SU-DHL-6 (cell line): ENCODE results near the gene MAML3.

Experiments used
- H2AFZ ChIP-seq: fragments of 200-600 bp; sonication (generic); 2 replicates; pipeline ENCODE4 v1.6.1; 2014; ENCODE audit warnings: low read depth, mild to moderate bottlenecking, moderate library complexity, mixed read lengths, antibody characterized with exemption, low read length; ENCODE audit not compliant: severe bottlenecking
- H3F3A ChIP-seq: fragments of 200-600 bp; shearing (Covaris generic); 2 replicates; pipeline ENCODE4 v1.6.0; 2016; ENCODE audit warnings: antibody characterized with exemption, mild to moderate bottlenecking; ENCODE audit not compliant: insufficient read depth
- H3K27ac ChIP-seq: fragments of 200-600 bp; sonication (generic); 2 replicates; pipeline ENCODE4 v1.5.1; 2016; ENCODE audit warnings: low read depth, mild to moderate bottlenecking, low read length, moderate library complexity, mixed read lengths
- H3K27me3 ChIP-seq: fragments of 200-600 bp; sonication (generic), shearing (Covaris generic); 2 replicates; pipeline ENCODE4 v1.6.0; 2014; ENCODE audit warnings: mild to moderate bottlenecking, low read length
- H3K36me3 ChIP-seq: fragments of 200-600 bp; sonication (generic); 2 replicates; pipeline ENCODE4 v1.6.1; 2014; ENCODE audit warnings: mild to moderate bottlenecking, low read length, mixed read lengths
- H3K4me2 ChIP-seq: fragments of 300-600, 200-600 bp; shearing (Covaris generic), sonication (generic); 2 replicates; pipeline ENCODE4 v1.6.0; 2014; ENCODE audit warnings: low read length, low read depth, mild to moderate bottlenecking; ENCODE audit not compliant: poor library complexity, severe bottlenecking
- H3K4me3 ChIP-seq: fragments of 200-600 bp; sonication (generic); 2 replicates; pipeline ENCODE4 v1.5.1; 2014; ENCODE audit warnings: antibody characterized with exemption, low read length, mild to moderate bottlenecking, mixed read lengths; ENCODE audit not compliant: insufficient read depth, poor library complexity, severe bottlenecking
- H3K79me2 ChIP-seq: fragments of 200-600 bp; sonication (generic); 2 replicates; pipeline ENCODE4 v1.6.1; 2014; ENCODE audit warnings: mild to moderate bottlenecking, low read length, moderate library complexity; ENCODE audit not compliant: insufficient read depth
- H3K9ac ChIP-seq: fragments of 200-600 bp; sonication (generic); 2 replicates; pipeline ENCODE4 v1.7.0; 2014; ENCODE audit warnings: mild to moderate bottlenecking, low read length
- H3K9me2 ChIP-seq: fragments of 200-600 bp; sonication (generic); replicated peaks from 2 replicates; pipeline ENCODE4 v1.6.1; 2014; ENCODE audit warnings: low read length; ENCODE audit not compliant: insufficient read depth
- H3K9me3 ChIP-seq: fragments of 200-600 bp; sonication (generic); 2 replicates; pipeline ENCODE4 v1.6.1; 2014; ENCODE audit warnings: low read length, mixed read lengths; ENCODE audit not compliant: insufficient read depth
- H4K20me1 ChIP-seq: fragments of 200-600 bp; sonication (generic); 2 replicates; pipeline ENCODE4 v1.6.1; 2014; ENCODE audit warnings: low read depth, mild to moderate bottlenecking, antibody characterized with exemption, low read length, moderate library complexity, mixed read lengths
- CTCF ChIP-seq: fragments of 200-600 bp; sonication (generic); IDR thresholded peaks from one replicate; pipeline ENCODE4 v1.5.1; 2017; ENCODE audit warnings: antibody characterized with exemption, mild to moderate bottlenecking, low read length, moderate library complexity; ENCODE audit not compliant: insufficient read depth, poor library complexity, severe bottlenecking
- EZH2phosphoT487 ChIP-seq: fragments of 200-600 bp; sonication (generic), shearing (Covaris generic); conservative IDR thresholded peaks from 2 replicates; pipeline ENCODE4 v1.6.1; 2018; ENCODE audit warnings: mild to moderate bottlenecking, antibody characterized with exemption, low read length, moderate library complexity, mixed read lengths

The MAML3 gene

GRCh38 chr4:139940600-139940999, 213.4 kb downstream of the MAML3 start:
- H3K9me2 ChIP-seq: no peaks in the 10 kb centered on the region
- H3F3A ChIP-seq: no peaks in the 10 kb centered on the region
- H3K36me3 ChIP-seq: no peaks in the 10 kb centered on the region
- no peaks in the 10 kb centered on the region for H4K20me1 ChIP-seq
- H3K9me3 ChIP-seq: no peaks in the 10 kb centered on the region
- H2AFZ ChIP-seq: no peak overlapping the region
- no peaks in the 10 kb centered on the region for H3K79me2 ChIP-seq
- no peak overlapping the region for H3K4me2 ChIP-seq
- H3K4me3 ChIP-seq: no peak overlapping the region
- H3K27me3 ChIP-seq: no peaks in the 10 kb centered on the region
- no peak overlapping the region for H3K9ac ChIP-seq
- H3K27ac ChIP-seq: no peak overlapping the region
- TF ChIP-seq CTCF (no peak), EZH2phosphoT487 (no peak)

DNA sequence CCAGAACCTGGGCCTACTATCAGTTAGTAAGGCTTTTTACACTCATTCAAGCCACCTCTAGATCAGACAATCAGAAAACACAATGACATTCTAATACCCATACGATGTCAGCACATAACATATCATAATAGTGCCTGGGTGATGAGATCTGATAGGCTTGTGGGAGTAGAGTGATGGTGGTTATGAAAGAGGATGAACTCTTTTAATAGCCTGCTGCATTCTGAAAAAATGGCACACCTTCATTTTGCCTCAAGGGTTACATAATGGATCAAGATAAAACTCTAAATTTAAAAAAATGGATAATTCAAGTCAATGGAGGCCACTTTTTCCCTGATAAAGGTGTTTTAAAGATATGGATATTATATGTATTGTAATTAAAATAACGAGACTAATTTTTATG, 215.6 kb downstream of the MAML3 start:
- Histone ChIP-seq H3K79me2 (no peaks in the 10 kb centered on the region), H3K27me3 (no peaks in the 10 kb centered on the region), H3K9ac (no peak overlapping the region), H3F3A (no peaks in the 10 kb centered on the region), H3K9me2 (no peaks in the 10 kb centered on the region), H4K20me1 (no peaks in the 10 kb centered on the region), H3K4me3 (no peak overlapping the region), H3K9me3 (no peaks in the 10 kb centered on the region), H3K4me2 (no peak overlapping the region), H3K27ac (no peak overlapping the region), H3K36me3 (no peaks in the 10 kb centered on the region), H2AFZ (no peak overlapping the region)
- TF ChIP-seq CTCF: no peak
- no peak for TF ChIP-seq EZH2phosphoT487

DNA sequence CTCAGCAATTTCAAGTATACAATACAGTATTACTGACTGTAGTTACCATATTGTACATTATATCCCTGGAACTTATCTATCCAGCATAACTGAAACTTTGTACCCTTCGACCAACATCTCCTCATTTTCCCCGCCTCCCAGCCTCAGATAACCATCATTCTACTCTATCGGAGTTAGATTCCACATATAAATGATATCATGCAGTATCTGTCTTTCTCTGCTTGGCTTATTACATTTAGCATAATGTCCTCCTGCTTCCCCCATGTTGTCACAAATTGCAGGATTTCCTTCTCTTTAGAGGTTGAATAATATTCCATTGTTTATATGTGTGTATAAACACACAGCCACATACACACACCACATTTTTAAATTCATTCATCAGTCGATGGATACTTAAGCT, 218.1 kb downstream of the MAML3 start:
- TF ChIP-seq CTCF: no peak
- TF ChIP-seq EZH2phosphoT487: no peak
- H3K9me2 ChIP-seq: no peaks in the 10 kb centered on the region

DNA sequence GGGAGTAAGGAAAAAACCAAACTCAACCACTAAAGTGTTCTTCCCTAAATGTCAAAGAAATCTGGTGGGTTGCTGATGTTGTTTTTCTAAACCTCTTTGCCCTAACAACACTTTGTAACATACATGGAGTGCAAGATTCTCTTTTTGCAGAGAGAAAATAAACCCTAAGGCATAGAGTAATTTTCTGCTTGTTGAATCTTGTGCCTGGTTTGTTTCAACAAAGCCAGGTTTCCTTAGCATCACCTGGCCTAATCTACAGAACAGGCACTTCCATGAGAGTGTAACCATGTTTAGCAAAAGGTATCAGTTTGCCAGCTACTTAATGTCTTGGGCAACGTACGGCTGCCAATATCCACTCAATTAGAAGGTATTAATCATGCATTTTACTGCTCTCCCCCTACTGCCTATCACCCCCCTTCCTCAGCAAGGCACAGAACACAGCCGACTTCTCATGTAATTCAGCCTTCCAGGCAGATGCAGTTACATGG, 219.2 kb downstream of the MAML3 start:
- Histone ChIP-seq H3K36me3 (no peaks in the 10 kb centered on the region), H3K27me3 (no peaks in the 10 kb centered on the region), H4K20me1 (no peaks in the 10 kb centered on the region), H3K4me2 (no peak overlapping the region), H3K27ac (no peak overlapping the region), H3K9me3 (no peaks in the 10 kb centered on the region), H3F3A (no peaks in the 10 kb centered on the region), H2AFZ (no peak overlapping the region), H3K9ac (no peak overlapping the region), H3K4me3 (no peak overlapping the region), H3K9me2 (no peaks in the 10 kb centered on the region), H3K79me2 (no peaks in the 10 kb centered on the region)
- TF ChIP-seq EZH2phosphoT487 (no peak), CTCF (no peak)

More for the DNA sequence above, 218.1 kb downstream of the MAML3 start:
- H3K4me3 ChIP-seq: no peak overlapping the region
- no peaks in the 10 kb centered on the region for H3K79me2 ChIP-seq
- H3K36me3 ChIP-seq: no peaks in the 10 kb centered on the region
- no peak overlapping the region for H3K9ac ChIP-seq
- H3K4me2 ChIP-seq: no peak overlapping the region
- no peaks in the 10 kb centered on the region for H3K27me3 ChIP-seq
- H3F3A ChIP-seq: no peaks in the 10 kb centered on the region
- no peak overlapping the region for H3K27ac ChIP-seq
- no peaks in the 10 kb centered on the region for H3K9me3 ChIP-seq
- no peaks in the 10 kb centered on the region for H4K20me1 ChIP-seq
- H2AFZ ChIP-seq: no peak overlapping the region
